Sigmoid colon (tissue), 4 donors: ENCODE results near the gene CTLA4.

Experiments used
- CTCF ChIP-seq, 4 experiments: fragments of 450-650 bp in 3 of 4; fragments of 200-600 bp in 1 of 4; IDR thresholded peaks; one replicate each; pipeline ENCODE4 v1.5.1; 2016 to 2019; ENCODE audit warnings: antibody characterized with exemption in 4 of 4, mild to moderate bottlenecking in 3 of 4, moderate library complexity in 2 of 4
- EP300 ChIP-seq, 4 donors: sonication (generic); formaldehyde crosslinking; IDR thresholded peaks; one replicate each; pipeline ENCODE4 v1.6.1; 2017; ENCODE audit warnings: antibody characterized with exemption in 4 of 4
- POLR2A ChIP-seq, 2 donors: fragments of 450-650 bp; IDR thresholded peaks; one replicate each; pipeline ENCODE4 v1.6.1; 2016; ENCODE audit warnings: antibody characterized with exemption in 2 of 2, mild to moderate bottlenecking in 2 of 2, moderate library complexity in 2 of 2
- POLR2AphosphoS5 ChIP-seq, 4 donors: sonication (generic); formaldehyde crosslinking; IDR thresholded peaks; one replicate each; pipeline ENCODE4 v1.6.1; 2017; ENCODE audit warnings: antibody characterized with exemption in 4 of 4

GRCh38 chr2:203887677-203888076 lies 20.1 kb downstream of the CTLA4 start:
- no peak for TF ChIP-seq CTCF (IDR thresholded peaks at IDR 0.05)
- peak in 3 of 4 donors; percentile 73 to 83 (median 80) for TF ChIP-seq POLR2AphosphoS5 (IDR thresholded peaks at IDR 0.05)
- TF ChIP-seq POLR2A (IDR thresholded peaks at IDR 0.05): no peak
- no peak for TF ChIP-seq EP300 (IDR thresholded peaks at IDR 0.05)
